GM19099 (cell line): ENCODE measurements around the gene MSH3.

Experiments
- POLR2A ChIP-seq: IDR thresholded peaks from 3 replicates; pipeline ENCODE4 v1.6.1; 2011; ENCODE audit warnings: low read depth; ENCODE audit not compliant: insufficient read length; ENCODE audit errors: extremely low read depth

Gene MSH3

GRCh38 chr5:80715887-80716286, 61.4 kb downstream of the MSH3 start:
- TF ChIP-seq POLR2A, result no peak

GRCh38 chr5:80720181-80720580, 65.7 kb downstream of the MSH3 start:
- TF ChIP-seq POLR2A, result no peak

GRCh38 chr5:80722916-80723315, 68.5 kb downstream of the MSH3 start:
- no peak for TF ChIP-seq POLR2A

- no peak for TF ChIP-seq POLR2A
Measured at GRCh38 chr5:80725446-80725845, 71.0 kb downstream of the MSH3 start.

GRCh38 chr5:80736730-80737129, 82.3 kb downstream of the MSH3 start:
- no peak for TF ChIP-seq POLR2A

GRCh38 chr5:80738466-80738865, 84.0 kb downstream of the MSH3 start:
- no peak for TF ChIP-seq POLR2A

- TF ChIP-seq POLR2A, result no peak
Measured at GRCh38 chr5:80739057-80739456, 84.6 kb downstream of the MSH3 start.

GRCh38 chr5:80739496-80739895, 85.0 kb downstream of the MSH3 start:
- no peak for TF ChIP-seq POLR2A

GRCh38 chr5:80739898-80740297, 85.4 kb downstream of the MSH3 start:
- TF ChIP-seq POLR2A, result no peak

- TF ChIP-seq POLR2A, result no peak
Measured at GRCh38 chr5:80740999-80741398, 86.5 kb downstream of the MSH3 start.

GRCh38 chr5:80744149-80744548, 89.7 kb downstream of the MSH3 start:
- TF ChIP-seq POLR2A, result no peak

GRCh38 chr5:80745490-80745889, 91.0 kb downstream of the MSH3 start:
- TF ChIP-seq POLR2A, result no peak

GRCh38 chr5:80747922-80748321, 93.5 kb downstream of the MSH3 start:
- no peak for TF ChIP-seq POLR2A

- TF ChIP-seq POLR2A, result no peak
Measured at GRCh38 chr5:80752427-80752826, 98.0 kb downstream of the MSH3 start.

GRCh38 chr5:80753712-80754111, 99.3 kb downstream of the MSH3 start:
- TF ChIP-seq POLR2A, result no peak

GRCh38 chr5:80754900-80755299, 100.4 kb downstream of the MSH3 start:
- TF ChIP-seq POLR2A, result no peak

- peak; percentile 15 for TF ChIP-seq POLR2A
Measured at GRCh38 chr5:80755626-80756025, 101.2 kb downstream of the MSH3 start.

GRCh38 chr5:80756292-80756691, 101.8 kb downstream of the MSH3 start:
- TF ChIP-seq POLR2A, result no peak
